GM21526 (cell line): ENCODE measurements around the gene RAP1GAP2.
"Not testable (repeated sequence)": the region's sequence is repeated elsewhere in the genome, so short reads cannot be mapped to it uniquely, and the experiment has no call there.

Source experiments
- ATAC-seq: cut with Tn5 transposase; IDR thresholded peaks from one replicate; pipeline ENCODE4 v1.9.1; 2021; ENCODE audit warnings: moderate library complexity; ENCODE audit not compliant: unreplicated experiment, low FRiP score

Gene RAP1GAP2

GRCh38 chr17:2814049-2814448, 17.8 kb downstream of the RAP1GAP2 start:
- peak; percentile 9 for ATAC-seq

GRCh38 chr17:2814481-2815341, 18.5 kb downstream of the RAP1GAP2 start:
- peak; percentile 51 for ATAC-seq

GRCh38 chr17:2815781-2816185, 19.5 kb downstream of the RAP1GAP2 start:
- ATAC-seq, result no peak

GRCh38 chr17:2816688-2817087, 20.4 kb downstream of the RAP1GAP2 start:
- no peak for ATAC-seq

- ATAC-seq, result not testable (repeated sequence)
Observed at GRCh38 chr17:2819294-2819693, 23.1 kb downstream of the RAP1GAP2 start.

GRCh38 chr17:2819921-2820501, 23.8 kb downstream of the RAP1GAP2 start:
- no peak for ATAC-seq

- ATAC-seq, result no peak
Observed at GRCh38 chr17:2821868-2822267, 25.6 kb downstream of the RAP1GAP2 start.

GRCh38 chr17:2822358-2822757, 26.1 kb downstream of the RAP1GAP2 start:
- no peak for ATAC-seq

GRCh38 chr17:2825253-2825970, 29.2 kb downstream of the RAP1GAP2 start:
- no peak for ATAC-seq

GRCh38 chr17:2828397-2829038, 32.3 kb downstream of the RAP1GAP2 start:
- no peak for ATAC-seq

- no peak for ATAC-seq
Observed at GRCh38 chr17:2830678-2831077, 34.4 kb downstream of the RAP1GAP2 start.

GRCh38 chr17:2835780-2836179, 39.5 kb downstream of the RAP1GAP2 start:
- ATAC-seq, result no peak

GRCh38 chr17:2837147-2837561, 40.9 kb downstream of the RAP1GAP2 start:
- peak; percentile 61 for ATAC-seq

- no peak for ATAC-seq
Observed at GRCh38 chr17:2841606-2842005, 45.4 kb downstream of the RAP1GAP2 start.

GRCh38 chr17:2842464-2842863, 46.2 kb downstream of the RAP1GAP2 start:
- ATAC-seq, result no peak

GRCh38 chr17:2844416-2844815, 48.2 kb downstream of the RAP1GAP2 start:
- no peak for ATAC-seq

GRCh38 chr17:2847381-2848333, 51.4 kb downstream of the RAP1GAP2 start:
- ATAC-seq, result no peak

GRCh38 chr17:2849327-2849670, 53.1 kb downstream of the RAP1GAP2 start:
- no peak for ATAC-seq

GRCh38 chr17:2850991-2851390, 54.8 kb downstream of the RAP1GAP2 start:
- ATAC-seq, result no peak

GRCh38 chr17:2851615-2852014, 55.4 kb downstream of the RAP1GAP2 start:
- no peak for ATAC-seq
